NK-92 (cell line): Measurements from ENCODE around the gene BNIP3.

Source experiments
- DNase-seq: peaks from one replicate; lab custom pipeline; 2025; ENCODE audit not compliant: unreplicated experiment; lab: John Stamatoyannopoulos, UW

The BNIP3 gene

DNA sequence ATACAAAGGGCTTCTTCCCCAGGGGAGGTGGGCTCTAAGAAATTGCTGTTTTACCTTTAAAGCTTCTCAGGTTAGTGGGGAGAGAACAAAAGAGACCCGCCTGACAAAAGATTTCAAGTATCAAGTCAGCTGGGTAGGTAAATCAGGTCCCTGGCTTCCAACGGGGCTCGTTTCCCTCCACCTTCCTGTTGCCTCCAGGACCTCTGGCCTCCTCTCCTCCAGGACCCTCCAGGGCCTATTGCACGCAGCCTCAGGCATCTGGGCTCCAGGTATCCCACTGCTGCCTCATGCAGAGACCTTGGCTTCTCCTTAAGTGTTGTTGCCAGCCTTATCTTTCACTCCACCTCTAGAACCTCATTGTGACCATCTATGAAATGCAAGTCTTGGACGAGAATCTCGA, 2.9 kb downstream of the BNIP3 start:
- DNase-seq = no peak

DNA sequence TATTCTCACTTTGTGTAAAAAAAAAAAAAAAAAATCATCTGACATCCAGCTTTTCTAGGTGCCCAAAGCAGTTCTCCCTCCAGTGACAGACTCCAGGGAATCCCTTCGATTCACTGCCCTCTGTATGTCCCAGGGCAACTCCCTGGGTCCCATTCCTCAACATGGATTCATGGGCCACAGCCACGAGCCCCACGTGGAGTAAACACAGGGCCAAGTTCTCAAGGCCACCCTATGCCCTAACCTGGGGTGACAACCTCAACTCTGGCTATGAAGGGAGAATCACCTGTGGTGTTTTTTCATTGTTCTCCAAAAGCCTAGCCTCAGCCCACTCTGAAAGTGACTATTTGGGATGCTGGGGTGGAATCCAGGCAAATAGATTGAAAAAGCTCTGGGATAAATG, 3.4 kb downstream of the BNIP3 start:
- DNase-seq = no peak

DNA sequence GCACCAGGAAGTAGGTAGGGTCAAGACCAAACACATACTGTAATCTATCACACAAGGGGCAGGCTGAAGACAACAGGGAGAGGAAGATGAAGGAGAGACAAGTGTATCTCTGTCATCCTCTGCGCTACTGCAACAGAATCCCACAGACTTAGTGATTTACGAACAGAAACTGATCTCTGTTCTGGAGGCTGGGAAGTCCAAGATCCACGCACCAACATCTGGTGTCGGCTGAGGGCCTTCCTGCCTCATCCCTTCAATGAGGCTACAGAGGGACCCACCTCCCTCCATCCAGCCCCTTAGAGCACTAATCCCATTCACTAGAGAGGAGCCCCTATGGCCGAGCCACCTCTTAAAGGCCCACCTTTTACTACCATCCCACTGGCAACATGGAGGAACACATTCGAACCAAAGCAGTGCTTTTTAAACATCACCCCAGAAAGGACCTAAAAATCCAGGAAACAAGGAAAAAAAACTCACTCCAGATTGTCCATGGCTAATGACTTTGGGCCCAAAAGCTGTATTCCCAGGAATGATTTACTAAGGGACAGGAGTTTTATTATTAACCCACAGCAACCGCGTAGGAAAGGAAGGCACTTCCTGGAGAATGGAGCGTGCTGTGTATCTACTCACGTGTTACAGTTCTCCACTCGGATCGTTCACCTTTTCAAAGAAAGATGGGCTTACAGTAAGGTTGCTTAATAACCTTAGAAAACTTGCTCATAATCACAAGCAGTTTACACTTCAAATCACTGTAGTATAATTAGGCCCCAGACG, 4.2 kb downstream of the BNIP3 start:
- DNase-seq = no peak

DNA sequence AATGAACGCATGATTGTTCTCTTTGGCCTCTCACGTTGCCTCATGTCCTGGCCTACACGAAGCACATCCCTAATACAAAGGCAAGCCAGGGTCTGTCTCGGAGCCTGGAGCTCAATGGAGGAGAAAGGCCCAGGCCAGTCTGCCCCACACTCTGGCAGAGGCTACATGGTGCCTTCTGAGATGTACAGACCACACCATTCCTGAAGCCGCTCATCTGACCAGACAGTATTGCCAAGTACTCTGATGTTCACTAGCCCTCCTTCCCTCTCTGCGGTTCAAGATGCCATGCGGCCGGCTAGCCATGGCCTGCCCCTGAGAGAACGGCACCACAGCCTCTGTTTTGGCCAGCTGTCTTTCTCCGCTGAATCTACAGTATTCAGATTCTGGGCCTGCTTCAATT, 5.9 kb downstream of the BNIP3 start:
- DNase-seq = no peak

DNA sequence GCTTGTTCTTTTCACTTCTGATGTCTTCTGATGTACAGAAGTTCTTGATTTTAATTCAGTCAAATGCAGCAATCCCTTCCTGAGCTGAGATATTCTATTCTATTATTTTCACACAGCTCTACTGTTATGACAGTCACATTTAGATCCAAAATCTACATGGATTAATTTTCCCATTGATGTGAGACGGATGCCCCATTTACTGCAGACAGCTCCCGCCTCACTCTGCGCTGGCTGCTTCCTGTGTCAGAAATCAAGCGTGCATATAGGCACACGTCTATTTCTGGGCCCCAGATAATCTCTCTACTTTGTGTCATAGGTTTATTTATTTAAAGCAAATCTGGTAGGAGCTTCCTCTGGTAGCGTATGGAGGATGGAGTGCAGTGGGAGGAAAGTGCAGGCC, 6.7 kb downstream of the BNIP3 start:
- DNase-seq = no peak

DNA sequence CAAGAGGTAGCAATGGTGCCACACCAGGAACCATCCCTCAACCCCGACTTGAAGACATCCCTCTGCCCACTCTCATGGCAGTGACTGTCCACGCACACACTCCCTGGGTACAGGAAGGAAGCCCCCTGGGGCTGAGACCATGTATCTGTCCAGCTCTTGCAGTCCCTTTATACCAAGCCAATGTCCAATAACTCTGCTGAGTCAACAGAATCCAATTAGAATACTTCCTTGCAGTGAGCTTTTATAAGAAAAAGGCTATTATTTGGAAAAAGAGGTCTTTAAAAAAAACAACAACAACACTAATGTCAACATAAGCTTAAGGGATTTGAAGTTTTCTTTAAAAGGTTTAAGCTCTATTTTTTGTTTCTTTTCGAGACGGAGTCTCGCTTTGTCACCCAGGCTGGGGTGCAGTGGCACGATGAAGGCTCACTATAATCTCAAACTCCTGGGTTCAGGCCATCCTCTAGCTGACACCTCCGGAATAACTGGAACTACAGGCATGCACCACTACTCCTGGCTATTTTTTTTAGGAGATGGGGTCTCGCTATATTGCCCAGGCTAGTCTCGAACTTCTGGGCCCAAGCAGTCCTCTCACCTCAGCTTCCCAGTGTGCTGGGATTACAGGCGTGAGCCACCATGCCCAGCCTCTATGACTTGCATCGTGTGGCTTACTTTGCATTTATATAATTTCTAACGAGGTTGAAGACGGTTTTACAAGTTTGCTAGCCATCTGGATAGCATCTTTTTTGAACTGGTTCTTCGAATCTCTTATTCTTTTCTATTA, 7.5 kb downstream of the BNIP3 start:
- DNase-seq = no peak

DNA sequence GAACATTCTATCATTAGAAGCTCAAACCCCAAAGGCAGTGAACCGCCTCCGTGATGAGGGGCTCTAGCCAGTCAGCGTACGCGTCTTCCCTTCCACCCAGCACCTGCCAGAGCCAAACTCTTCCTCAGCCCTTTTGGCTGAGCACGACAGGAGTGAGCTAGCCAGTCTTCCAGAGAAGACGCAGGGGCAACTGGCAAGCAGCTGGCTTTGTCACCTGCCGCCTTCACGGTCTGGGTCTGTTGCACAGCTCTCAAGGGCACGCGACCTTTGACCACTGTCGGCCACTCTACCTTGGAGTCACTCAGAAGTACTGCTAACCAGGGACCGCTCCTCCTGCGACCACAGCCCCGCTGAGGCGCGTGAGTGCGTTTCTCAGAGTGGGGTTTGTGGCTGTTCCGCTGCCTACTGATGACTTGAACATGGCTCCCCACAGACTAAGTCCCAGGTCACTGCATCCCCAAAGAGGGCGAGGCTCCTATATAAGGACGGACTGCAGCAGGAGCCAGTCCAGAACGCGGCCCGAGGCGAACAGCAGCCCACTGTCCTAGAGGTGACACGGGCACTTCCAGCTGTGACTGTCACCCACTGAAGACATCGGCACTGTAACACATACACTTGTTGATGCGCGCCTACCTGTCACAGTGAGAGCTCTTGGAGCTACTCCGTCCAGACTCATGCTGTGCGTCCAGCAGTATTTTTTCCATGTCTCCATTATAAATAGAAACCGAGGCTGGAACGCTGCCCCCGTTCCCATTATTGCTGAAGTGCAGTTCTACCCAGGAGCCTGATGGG, 8.4 kb downstream of the BNIP3 start:
- DNase-seq = no peak

DNA sequence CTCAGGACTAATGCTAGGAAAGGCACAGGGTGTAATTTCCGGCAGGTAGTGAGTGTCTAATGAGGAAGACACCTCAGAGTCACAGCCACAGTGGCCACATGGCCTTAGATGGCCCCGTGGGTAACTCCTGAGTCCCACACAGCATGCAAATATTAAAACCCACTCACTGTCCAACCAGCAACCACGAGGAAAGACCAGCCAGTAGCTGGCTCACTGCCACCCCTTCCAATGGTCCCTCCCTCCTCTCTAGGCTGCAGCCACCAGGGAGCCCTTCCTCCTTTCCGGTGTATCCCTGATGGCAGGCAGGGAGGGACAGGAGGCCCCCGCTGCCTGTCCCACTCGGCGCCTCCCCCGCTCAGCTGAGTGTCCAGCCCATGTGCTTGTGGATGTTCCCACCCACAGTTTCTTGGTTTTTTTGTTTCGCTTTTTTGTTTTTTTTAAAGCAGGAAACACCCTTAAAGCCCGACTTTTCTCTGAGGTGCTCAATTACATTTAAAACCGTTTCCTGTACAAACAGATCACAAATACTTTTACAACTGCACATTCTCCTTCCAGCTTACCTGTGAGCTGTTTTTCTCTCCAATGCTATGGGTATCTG, 9.2 kb downstream of the BNIP3 start:
- DNase-seq = no peak

DNA sequence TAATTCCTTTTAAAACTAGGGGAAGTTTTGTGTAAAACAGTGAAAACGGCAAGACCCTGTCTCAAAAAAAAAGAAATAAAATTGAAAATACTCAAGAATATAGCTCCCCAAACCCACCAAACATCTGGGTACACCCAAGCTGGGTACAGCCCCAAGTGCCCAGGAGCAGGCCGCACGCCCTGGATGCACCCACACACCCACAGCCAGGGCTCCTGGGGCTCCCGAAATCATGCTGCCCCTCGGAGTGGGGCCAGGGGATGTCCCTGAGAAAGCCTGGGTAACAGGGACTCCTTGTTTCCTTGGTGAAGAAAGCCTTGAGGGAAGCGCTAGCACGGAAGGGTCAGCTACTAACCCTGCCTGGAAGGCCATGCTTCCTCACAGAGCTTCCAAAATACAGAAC, 10.1 kb downstream of the BNIP3 start:
- no peak for DNase-seq

DNA sequence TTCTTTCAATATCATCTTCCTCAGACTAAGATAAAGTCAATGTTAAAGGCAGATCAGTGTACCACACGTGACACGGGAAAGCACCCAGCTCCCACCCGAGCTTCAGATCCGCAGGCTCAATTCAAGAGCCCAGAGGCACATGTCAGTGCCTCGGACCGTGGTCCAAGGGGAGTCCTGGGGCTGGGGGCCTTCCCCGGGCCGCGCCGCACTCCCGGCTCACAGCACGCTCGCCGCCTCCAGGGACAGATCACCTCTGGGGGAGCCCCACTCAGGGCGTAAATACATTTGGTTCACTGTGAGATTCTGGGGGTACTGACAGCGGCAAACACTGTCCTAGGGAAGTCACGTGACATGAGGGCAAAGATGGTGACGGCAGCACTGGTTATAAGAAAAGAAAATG, 10.8 kb downstream of the BNIP3 start:
- no peak for DNase-seq

DNA sequence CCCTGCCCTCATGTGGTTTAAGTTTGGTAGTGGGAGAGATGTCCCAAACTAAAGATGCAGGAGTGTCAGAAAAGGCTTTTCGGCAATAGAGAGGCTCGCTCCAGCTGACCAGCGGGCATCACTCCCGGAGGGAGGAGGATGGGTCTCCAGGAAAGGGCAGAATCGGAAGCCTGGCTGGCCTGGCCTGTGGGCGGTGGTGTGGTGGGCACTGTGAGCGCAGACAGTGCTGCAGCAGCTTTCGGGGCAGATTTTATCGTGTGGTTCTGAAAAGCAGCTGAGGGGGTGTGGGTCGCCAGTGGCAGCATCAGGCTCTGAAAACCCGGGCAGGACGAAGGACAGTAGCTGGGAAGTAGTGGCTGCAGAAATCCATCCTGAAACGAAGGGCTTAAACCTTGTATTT, 12.8 kb downstream of the BNIP3 start:
- DNase-seq = no peak

DNA sequence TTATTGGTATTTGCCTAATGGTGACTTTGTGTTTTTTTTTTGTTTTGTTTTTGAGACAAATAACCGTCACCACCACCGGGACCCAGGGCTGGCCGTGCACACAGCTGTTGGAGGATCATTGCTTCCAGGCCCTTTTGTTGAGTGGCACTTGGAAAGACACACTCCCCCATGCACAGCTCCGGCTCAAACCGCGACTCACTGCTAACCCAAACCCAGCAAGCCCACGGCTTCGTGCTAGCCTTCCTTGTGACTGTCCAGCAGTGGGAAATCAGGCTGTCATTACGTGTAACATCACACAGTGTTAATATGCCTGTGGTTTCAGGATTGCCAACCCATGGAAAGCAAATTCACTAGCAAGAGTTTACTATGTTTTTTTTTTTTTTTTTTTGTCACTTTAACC, 17.4 kb downstream of the BNIP3 start:
- DNase-seq = no peak

DNA sequence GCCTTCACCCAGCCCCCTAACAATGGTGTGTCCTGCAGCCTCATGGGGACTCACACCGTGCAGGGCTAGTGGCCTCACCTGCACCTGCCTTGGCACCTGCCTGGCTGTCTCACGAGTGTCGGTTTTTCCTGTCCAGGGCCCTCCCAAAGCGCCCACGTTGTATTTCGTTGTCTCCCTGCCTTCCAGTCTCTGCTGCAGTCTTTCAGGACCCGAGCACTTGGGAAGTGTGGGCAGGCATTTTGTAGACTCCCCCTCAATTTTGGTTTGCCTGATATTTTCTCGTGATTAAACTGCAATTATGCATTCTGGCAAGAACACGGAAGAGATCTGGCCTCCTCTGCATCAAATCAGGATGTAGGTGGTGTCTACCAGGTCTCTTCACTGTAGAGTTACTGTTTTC, 17.9 kb downstream of the BNIP3 start:
- DNase-seq = no peak

DNA sequence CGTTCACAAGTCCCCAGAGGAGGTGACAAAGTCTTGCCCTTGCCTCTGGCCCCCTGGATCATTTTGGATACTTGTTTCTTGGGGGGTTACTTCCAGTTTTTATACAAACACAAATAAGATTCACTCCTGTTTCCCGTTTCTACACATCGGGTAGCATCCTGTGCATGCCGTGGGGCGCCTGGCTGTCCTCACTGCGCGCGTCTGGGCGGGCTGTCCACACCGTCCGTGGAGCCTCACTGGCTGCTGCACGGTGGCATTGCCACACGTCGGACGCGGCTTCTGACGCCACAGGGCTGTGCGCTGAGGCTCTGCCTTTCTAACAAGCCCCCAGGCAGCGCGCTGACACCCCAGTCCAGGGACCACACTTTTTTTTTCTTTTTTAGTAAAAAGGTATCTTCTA, 18.4 kb downstream of the BNIP3 start:
- DNase-seq = no peak

DNA sequence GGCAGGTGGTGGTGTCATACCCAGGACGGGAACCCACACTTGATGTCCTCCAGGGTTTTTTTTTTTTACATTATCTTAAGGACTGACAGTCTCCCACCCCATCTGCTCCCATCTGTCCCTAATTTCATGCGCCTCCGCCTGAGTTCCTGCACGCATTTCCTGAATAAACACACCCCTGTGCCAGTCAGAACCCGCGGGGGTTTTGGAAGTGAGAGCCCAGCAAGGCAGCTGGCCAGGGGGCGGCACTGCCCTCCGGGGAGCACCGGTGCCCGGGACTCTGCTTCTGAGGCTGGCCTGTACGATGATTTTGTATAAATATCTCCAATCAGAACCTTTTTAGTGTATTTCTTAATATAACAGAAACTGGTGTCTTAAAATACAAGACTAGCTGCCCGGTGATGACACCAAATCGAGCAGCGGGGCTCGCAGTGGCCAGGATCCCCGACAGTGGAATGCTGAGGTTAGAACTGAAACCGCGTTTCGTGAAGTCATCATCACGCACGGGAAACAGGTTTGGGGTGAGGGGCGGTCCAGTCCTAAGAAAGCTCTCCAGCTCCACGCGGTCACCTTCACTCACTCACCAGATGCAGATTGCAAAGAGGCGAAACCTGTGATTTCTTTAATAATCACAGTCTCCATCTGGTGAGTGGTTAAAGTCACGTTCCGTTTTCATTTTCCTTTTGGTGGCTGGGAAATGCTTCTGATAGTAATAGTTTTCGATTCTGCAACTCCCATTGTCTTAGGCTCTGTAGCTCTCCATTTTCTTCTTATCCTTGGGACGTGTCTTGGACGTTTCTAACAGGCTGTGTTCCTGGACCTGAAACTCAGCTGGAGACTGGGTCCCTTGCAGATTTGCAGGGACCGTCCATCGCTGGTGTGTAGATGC, 19.7 kb downstream of the BNIP3 start:
- no peak for DNase-seq

DNA sequence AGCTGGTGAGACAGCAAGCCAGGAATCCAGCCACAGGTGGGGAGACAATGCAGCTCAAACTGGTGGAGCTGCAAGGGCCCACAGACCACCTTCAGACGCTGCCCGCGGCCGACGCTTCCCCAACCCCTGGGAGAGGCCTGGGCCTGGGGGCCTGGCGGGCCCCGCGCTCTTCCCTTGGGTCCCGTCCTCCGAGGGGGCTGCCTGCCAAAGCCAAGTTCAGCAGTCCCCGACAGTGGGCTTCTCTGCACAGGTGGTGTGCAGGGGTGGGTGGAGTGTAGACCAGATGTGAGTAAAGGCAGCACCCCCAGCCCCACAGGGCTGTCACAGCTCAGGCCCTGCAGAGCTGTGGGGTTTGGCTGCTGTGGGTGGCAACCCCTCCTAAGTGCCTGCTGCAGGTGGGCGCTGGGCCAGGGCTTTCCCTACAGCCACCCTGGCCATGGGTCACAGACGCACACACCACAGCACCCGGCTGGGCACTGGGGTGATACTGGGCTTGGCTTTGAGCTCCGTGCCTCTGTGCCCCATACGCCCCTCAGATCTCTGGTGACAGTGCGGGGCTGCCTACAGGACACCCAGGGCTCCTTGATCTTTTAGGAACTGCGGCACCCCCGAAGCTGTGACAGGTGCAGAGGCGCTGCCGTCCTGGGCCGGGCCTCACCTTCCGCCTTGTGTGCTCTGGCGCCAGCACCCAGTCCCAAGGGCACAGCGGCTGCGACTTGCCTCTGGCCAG, 20.5 kb downstream of the BNIP3 start:
- no peak for DNase-seq

DNA sequence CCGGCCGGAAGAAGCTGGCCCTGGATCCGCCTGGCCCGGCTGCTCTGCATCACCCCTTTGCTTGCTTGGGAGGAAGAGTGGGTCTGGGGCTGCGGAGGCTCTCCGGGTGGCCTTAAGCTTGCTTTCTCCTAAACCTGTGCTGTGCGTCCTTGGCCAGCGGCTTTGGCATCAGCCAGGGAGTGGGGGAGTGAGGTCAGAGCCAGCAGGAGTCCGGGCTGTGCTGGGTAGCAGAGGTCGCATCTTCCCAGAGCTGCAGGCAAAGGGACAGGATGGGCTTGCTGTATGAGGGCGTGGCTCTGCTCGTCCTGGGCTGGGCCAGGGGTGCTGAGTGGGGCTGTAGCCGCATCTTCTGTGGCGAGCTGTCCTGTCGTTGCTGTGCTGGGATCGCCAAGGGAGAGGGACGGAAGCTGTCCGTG, 21.1 kb downstream of the BNIP3 start:
- no peak for DNase-seq

DNA sequence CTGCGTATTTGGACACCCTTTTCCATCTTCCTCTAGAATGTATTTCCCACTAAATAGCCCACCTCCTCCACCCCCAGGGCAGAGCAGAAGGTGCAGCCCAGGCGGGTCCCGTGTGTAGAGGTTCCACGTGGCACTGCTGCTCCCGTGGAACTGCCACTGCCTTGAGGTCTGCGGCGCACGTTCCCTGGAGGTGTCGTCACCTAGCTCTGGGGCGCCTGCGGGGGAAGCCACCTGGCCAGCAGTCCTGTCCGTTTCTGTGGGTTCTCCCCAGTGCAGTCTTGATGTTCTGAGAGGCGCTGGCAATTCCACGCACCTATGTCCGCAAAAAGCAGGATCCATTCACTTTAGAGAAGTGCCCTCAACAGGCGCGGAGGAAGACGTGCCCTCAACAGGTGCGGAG, 21.9 kb downstream of the BNIP3 start:
- no peak for DNase-seq

DNA sequence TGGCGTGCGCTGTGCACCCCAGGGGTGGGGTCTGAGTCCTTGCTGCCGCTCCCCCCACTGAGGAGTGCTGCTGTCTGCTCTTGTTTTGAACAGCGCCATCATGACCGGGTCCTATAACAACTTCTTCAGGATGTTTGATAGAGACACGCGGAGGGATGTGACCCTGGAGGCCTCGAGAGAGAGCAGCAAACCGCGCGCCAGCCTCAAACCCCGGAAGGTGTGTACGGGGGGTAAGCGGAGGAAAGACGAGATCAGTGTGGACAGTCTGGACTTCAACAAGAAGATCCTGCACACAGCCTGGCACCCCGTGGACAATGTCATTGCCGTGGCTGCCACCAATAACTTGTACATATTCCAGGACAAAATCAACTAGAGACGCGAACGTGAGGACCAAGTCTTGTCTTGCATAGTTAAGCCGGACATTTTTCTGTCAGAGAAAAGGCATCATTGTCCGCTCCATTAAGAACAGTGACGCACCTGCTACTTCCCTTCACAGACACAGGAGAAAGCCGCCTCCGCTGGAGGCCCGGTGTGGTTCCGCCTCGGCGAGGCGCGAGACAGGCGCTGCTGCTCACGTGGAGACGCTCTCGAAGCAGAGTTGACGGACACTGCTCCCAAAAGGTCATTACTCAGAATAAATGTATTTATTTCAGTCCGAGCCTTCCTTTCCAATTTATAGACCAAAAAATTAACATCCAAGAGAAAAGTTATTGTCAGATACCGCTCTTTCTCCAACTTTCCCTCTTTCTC, 26.0 kb downstream of the BNIP3 start:
- no peak for DNase-seq
